ENCODE data around the gene MAP2K5.
A peak's percentile ranks its signal among the peaks of the same experiment; 100 is the strongest.

Gene MAP2K5

GRCh38 chr15:67796196-67797127 lies 254.0 kb downstream of the MAP2K5 start:
- H3K4me3 ChIP-seq (ENCODE audit: low read depth, low read length): no peak overlapping the region
- TF ChIP-seq CTCF (IDR thresholded peaks at IDR 0.05; ENCODE audit: control insufficient read depth, extremely low read depth, insufficient read depth): no peak
- no peak for DNase-seq (ENCODE audit: low read depth)

GRCh38 chr15:67799801-67800205 lies 257.3 kb downstream of the MAP2K5 start:
- no peak for TF ChIP-seq CTCF (IDR thresholded peaks at IDR 0.05; ENCODE audit: control insufficient read depth, extremely low read depth, insufficient read depth)
- no peak overlapping the region for H3K4me3 ChIP-seq (ENCODE audit: low read depth, low read length)
- DNase-seq (ENCODE audit: low read depth): no peak

GRCh38 chr15:67801142-67801541 lies 258.6 kb downstream of the MAP2K5 start:
- no peak for DNase-seq (ENCODE audit: low read depth)
- no peak overlapping the region for H3K4me3 ChIP-seq (ENCODE audit: low read depth, low read length)
- TF ChIP-seq CTCF (IDR thresholded peaks at IDR 0.05; ENCODE audit: control insufficient read depth, extremely low read depth, insufficient read depth): no peak

- TF ChIP-seq CTCF (IDR thresholded peaks at IDR 0.05; ENCODE audit: control insufficient read depth, extremely low read depth, insufficient read depth): no peak
- no peak overlapping the region for H3K4me3 ChIP-seq (ENCODE audit: low read depth, low read length)
- no peak for DNase-seq (ENCODE audit: low read depth)
Measured at GRCh38 chr15:67801926-67802914, 259.7 kb downstream of the MAP2K5 start.

GRCh38 chr15:67803299-67803698 lies 260.8 kb downstream of the MAP2K5 start:
- DNase-seq (ENCODE audit: low read depth): no peak
- TF ChIP-seq CTCF (IDR thresholded peaks at IDR 0.05; ENCODE audit: control insufficient read depth, extremely low read depth, insufficient read depth): peak; percentile 34
- H3K4me3 ChIP-seq (ENCODE audit: low read depth, low read length): no peak overlapping the region

GRCh38 chr15:67803996-67804843 lies 261.7 kb downstream of the MAP2K5 start:
- no peak for DNase-seq (ENCODE audit: low read depth)
- no peak overlapping the region for H3K4me3 ChIP-seq (ENCODE audit: low read depth, low read length)
- no peak for TF ChIP-seq CTCF (IDR thresholded peaks at IDR 0.05; ENCODE audit: control insufficient read depth, extremely low read depth, insufficient read depth)

Data from LNCaP clone FGC (cell line).